ENCODE results near the gene GYG2. TPM values are rescaled to one million over a fixed set of nuclear protein-coding genes. Genes with fewer than 3 reads are reported as not detected.
A peak's percentile ranks its signal among the peaks of the same experiment; 100 is the strongest.

Gene GYG2
- total RNA-seq, 2 donors from 2014 or later, result 52.6 to 108 TPM

DNA sequence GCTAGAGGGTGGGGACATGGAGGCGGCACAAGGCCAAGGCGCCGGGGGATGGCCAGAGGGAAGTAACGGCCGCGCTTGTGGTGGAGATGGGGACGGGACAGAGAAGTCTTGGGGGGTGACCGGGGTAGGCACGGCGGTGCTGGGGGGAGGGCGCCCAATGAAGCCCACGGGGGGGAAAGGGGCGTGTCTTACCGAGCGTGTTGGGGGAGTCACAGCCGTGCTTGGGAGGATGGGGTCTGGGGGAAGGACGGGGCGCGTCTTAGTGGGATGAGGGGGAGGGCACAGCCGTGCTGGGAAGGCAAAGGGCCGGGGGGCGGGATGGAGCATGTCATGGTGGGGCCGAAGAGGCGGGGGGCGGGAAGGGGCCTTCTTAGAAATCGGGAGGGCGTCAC, 99.5 kb downstream of the GYG2 start:
- Mint-ChIP-seq H3K27me3 (ENCODE audit: insufficient read depth) (no peaks in the 10 kb centered on the region), H3K4me1 (peaks cover 31% of the 10 kb centered on the region), H3K4me3 (peak overlapping the region; percentile 84), H3K36me3 (ENCODE audit: low read depth) (peaks cover 26% of the 10 kb centered on the region), H3K27ac (peak overlapping the region; percentile 99), H3K9me3 (peaks cover 14% of the 10 kb centered on the region)
- no peaks in the 10 kb centered on the region for H3K36me3 ChIP-seq (ENCODE audit: control insufficient read depth, insufficient read depth, low read length)
- peak overlapping the region; percentile 68 for H3K4me3 ChIP-seq (ENCODE audit: low read length)
- H3K27me3 ChIP-seq (ENCODE audit: control insufficient read depth, insufficient read depth, low read length, poor library complexity, severe bottlenecking), result no peaks in the 10 kb centered on the region
- DNase-seq, result no peak
- peak overlapping the region; percentile 77 for H3K9ac ChIP-seq (ENCODE audit: extremely low read depth, low read length, poor library complexity, severe bottlenecking)
- TF ChIP-seq, protein P1, sequence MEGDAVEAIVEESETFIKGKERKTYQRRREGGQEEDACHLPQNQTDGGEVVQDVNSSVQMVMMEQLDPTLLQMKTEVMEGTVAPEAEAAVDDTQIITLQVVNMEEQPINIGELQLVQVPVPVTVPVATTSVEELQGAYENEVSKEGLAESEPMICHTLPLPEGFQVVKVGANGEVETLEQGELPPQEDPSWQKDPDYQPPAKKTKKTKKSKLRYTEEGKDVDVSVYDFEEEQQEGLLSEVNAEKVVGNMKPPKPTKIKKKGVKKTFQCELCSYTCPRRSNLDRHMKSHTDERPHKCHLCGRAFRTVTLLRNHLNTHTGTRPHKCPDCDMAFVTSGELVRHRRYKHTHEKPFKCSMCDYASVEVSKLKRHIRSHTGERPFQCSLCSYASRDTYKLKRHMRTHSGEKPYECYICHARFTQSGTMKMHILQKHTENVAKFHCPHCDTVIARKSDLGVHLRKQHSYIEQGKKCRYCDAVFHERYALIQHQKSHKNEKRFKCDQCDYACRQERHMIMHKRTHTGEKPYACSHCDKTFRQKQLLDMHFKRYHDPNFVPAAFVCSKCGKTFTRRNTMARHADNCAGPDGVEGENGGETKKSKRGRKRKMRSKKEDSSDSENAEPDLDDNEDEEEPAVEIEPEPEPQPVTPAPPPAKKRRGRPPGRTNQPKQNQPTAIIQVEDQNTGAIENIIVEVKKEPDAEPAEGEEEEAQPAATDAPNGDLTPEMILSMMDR (conservative IDR thresholded peaks at IDR 0.05), result no peak
- peak overlapping the region; percentile 96 for H3K27ac ChIP-seq (ENCODE audit: low read depth, low read length)
- 3% methylated on average over 14 of the region's 27 CpGs; no CpG with 5 or more reads in 1 of the 2 experiments for WGBS, 2 experiments (ENCODE audit: insufficient coverage in 1 of 2, insufficient read length in 1 of 2)
- no peaks in the 10 kb centered on the region for H3K9me3 ChIP-seq (ENCODE audit: control insufficient read depth, low read length)
- no peaks in the 10 kb centered on the region for H3K4me1 ChIP-seq (ENCODE audit: control insufficient read depth, insufficient read depth, low read length)

DNA sequence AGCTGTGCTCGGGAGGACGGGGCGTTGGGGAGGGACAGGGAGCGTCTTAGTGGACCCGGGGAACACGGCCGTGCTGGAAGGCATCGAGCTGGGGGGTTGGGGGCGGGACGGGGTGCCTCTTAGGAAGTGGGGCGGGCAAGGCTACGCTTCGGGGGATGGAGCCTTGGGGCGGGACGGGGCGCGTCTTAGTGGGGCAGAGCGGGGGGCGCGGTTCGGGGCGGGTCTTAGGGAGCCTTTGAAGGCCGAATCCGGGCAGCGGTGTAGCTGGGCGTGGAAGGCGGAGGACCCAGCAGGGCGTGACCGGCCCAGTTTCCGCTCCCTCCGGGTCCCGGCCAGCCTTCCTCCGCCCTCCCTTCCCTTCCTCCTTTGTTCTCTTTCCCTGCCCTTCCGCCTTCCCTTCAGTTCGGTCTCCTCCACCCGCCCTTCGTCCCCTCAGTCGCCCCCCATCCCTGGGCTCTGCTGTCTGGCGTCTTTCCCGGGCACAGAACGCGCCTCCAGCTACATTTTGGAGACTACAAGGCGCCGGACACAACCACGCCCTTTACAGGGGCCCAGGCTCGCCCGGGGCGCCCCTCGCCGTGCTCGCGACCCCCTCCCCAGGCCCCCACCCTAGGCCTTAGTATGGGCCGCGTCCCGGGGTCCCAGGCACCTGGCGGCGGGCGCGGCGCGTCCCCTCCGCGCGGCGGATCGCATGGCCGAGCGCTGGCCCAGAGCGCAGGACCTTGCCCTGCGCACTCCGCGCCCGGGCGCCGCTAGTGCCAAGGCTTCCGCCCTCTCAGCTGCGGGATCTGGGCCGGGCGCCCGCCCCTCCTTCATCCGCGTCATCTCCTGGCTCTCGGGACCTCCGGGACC, 100.1 kb downstream of the GYG2 start, which contains the start of gene ARSD:
TSS of gene ARSD (minus strand) at position 757 of the 852 bp plus-strand sequence. CDS start at position 693, 64 bp downstream.
- peak within 1 kb of the TSS; percentile 84 for H3K4me3 Mint-ChIP-seq
- DNase-seq, result peak; percentile 98
- peak within 1 kb of the TSS; percentile 99 for H3K27ac Mint-ChIP-seq
- peaks cover 14% of the 10 kb centered on the region for H3K9me3 Mint-ChIP-seq
- H3K36me3 Mint-ChIP-seq (ENCODE audit: low read depth), result peaks cover 32% of the 10 kb centered on the region
- Histone ChIP-seq H3K27ac (ENCODE audit: low read depth, low read length) (peak within 1 kb of the TSS; percentile 96), H3K27me3 (ENCODE audit: control insufficient read depth, insufficient read depth, low read length, poor library complexity, severe bottlenecking) (no peaks in the 10 kb centered on the region), H3K4me3 (ENCODE audit: low read length) (peak within 1 kb of the TSS; percentile 75), H3K36me3 (ENCODE audit: control insufficient read depth, insufficient read depth, low read length) (peaks cover 5% of the 10 kb centered on the region), H3K9me3 (ENCODE audit: control insufficient read depth, low read length) (no peaks in the 10 kb centered on the region), H3K9ac (ENCODE audit: extremely low read depth, low read length, poor library complexity, severe bottlenecking) (peak within 1 kb of the TSS; percentile 86), H3K4me1 (ENCODE audit: control insufficient read depth, insufficient read depth, low read length) (no peaks in the 10 kb centered on the region)
- TF ChIP-seq, protein P1 (conservative IDR thresholded peaks at IDR 0.05), result no peak
- H3K4me1 Mint-ChIP-seq, result peaks cover 31% of the 10 kb centered on the region
- WGBS, 2 experiments (ENCODE audit: insufficient coverage in 1 of 2, insufficient read length in 1 of 2), result 0% methylated on average over 7 to 70 of the region's 84 CpGs
- H3K27me3 Mint-ChIP-seq (ENCODE audit: insufficient read depth), result no peaks in the 10 kb centered on the region

DNA sequence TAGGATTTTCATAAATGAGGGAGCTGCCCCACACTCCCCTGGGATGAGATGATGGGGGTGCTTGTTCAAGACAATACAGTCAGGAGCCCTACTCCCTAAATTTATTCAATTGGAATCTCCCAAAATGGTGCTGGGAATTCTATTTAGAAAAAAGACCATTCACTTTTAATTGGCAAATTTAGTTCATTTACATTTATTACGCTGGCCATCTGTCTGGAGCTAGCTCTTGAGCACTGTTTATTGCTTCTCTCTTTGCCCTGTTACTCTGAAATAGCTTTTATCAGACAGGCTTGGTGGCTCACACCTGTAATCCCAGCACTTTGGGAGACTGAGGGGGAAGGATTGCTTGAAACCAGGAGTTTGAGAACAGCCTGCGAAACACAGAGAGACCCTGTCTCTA, 102.4 kb downstream of the GYG2 start:
- Mint-ChIP-seq H3K36me3 (ENCODE audit: low read depth) (peaks cover 52% of the 10 kb centered on the region), H3K4me3 (peak overlapping the region; percentile 84), H3K9me3 (peaks cover 14% of the 10 kb centered on the region), H3K4me1 (peaks cover 19% of the 10 kb centered on the region), H3K27me3 (ENCODE audit: insufficient read depth) (no peaks in the 10 kb centered on the region), H3K27ac (peak overlapping the region; percentile 67)
- Histone ChIP-seq H3K27ac (ENCODE audit: low read depth, low read length) (no peak overlapping the region), H3K27me3 (ENCODE audit: control insufficient read depth, insufficient read depth, low read length, poor library complexity, severe bottlenecking) (no peaks in the 10 kb centered on the region), H3K9me3 (ENCODE audit: control insufficient read depth, low read length) (no peaks in the 10 kb centered on the region), H3K4me1 (ENCODE audit: control insufficient read depth, insufficient read depth, low read length) (no peaks in the 10 kb centered on the region), H3K9ac (ENCODE audit: extremely low read depth, low read length, poor library complexity, severe bottlenecking) (no peak overlapping the region), H3K4me3 (ENCODE audit: low read length) (peak overlapping the region; percentile 56), H3K36me3 (ENCODE audit: control insufficient read depth, insufficient read depth, low read length) (peaks cover 12% of the 10 kb centered on the region)
- 75% methylated on average over 2 of the region's 2 CpGs; no CpG with 5 or more reads in 1 of the 2 experiments for WGBS, 2 experiments (ENCODE audit: insufficient coverage in 1 of 2, insufficient read length in 1 of 2)
- no peak for DNase-seq
- TF ChIP-seq, protein P1 (conservative IDR thresholded peaks at IDR 0.05), result no peak
